Stimulated activated CD8-positive, alpha-beta memory T cell treated with anti-CD3 and anti-CD28 coated beads, Interleukin-2, amount 100 ng/mL, for 1 hour (primary cell): ENCODE data around the gene AMN.
"Not testable (repeated sequence)": the region's sequence is repeated elsewhere in the genome, so short reads cannot be mapped to it uniquely, and the experiment has no call there.

Experiments
- DNase-seq, 2 donors: peaks; one replicate each; pipeline ENCODE4 v3.0.0-alpha.2; 2020; ENCODE audit warnings: low read depth in 2 of 2

Gene AMN

DNA sequence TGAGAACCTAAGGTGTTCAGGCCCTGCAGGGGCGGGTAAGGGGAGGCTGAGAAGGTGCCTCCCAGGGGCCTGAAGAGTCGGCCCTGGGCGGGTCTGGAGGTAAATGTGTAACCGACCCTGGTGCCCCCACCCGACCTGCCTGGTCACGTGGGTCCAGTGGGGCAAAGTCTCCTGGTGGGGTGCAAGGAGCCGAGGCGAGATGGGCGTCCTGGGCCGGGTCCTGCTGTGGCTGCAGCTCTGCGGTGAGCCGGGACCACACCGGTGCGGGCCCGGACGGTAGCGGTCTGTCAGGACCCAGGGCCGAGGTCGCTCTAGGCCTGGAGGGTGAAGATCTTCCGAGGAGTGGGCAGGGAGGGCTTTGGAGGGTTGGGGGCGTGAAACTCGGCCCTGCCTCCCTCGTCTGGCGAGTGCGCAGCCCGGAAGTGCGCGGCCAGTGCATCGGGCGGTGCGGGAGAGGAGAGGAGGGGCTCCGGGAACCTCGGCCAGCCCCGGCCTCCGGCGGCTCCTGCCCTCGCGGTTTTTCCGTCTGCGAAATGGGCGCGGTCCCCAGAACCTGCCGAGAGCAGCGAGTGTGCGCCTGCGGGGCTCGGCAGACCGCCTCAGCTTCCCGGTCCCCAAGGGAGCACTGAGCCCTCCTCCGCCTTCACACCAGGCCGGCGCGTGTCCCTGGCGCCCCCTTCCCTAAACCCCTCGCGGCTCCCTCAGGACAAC, at the start of gene AMN:
AMN (plus strand) TSS at position 174 of the 711 bp plus-strand sequence; CDS start at position 200, 26 bp downstream.
- no peak for DNase-seq

DNA sequence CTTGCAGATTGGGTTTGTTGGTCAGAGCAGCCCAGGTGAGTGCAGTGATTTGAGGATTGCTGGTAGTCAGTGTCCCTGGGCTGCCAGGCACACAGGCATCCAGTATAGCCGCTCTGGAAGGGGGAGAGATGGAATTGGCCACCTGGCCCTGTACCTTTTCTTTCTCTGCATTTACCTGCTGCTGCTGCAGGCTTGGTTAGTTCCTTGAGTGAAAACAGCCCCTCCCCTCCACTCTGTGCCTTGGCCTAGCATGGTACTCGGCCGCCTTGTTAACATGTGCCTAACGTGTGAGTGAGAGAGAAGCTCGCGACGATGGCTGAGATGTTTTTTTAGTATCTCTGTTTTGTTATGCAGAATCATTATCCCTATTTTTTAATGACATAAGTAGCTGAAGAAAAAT, 49.3 kb upstream of the AMN start:
- no peak for DNase-seq

DNA sequence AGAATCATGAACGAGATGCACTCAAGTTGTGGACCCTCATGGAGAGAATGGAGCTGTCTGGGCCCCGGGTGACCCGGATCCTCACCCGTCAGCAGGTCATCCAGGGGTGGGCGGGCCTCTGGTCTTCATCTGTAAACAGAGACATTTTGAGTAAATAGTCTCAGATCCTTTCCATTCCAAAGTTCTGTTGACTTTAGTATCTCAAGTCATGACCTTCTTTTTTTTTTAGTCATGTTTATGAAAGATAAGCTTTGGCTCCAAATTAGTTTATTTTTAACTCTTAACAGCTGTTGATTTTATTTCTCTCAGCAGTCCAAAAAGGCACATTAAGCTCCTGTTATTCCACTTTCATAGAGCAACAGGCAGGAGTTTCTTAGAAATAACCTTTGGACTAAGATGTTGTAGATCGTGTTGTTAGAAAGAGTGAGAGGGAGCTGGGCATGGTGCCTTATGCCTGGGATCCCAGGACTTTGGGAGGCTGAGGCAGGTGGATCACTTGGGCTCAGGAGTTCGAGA, 48.9 kb upstream of the AMN start:
- no peak for DNase-seq

DNA sequence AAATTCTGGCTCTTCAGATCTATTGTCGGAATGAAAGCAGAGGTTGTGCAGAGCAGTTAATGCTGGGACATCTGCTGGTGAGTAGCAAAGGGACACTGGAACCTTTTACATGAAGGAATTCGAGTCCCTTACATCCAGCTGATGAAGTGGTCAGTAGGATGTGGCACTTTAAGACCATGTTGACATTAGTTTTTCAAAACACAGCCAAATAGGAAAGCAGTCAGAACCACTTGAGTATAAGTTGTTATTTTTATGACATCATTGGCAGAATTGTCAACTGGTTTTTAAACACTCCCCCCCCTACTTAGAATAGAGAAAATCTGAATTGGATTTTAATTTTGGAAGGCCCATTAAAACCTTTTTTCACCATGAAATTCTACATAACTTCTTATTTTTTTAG, 46.8 kb upstream of the AMN start:
- no peak for DNase-seq

DNA sequence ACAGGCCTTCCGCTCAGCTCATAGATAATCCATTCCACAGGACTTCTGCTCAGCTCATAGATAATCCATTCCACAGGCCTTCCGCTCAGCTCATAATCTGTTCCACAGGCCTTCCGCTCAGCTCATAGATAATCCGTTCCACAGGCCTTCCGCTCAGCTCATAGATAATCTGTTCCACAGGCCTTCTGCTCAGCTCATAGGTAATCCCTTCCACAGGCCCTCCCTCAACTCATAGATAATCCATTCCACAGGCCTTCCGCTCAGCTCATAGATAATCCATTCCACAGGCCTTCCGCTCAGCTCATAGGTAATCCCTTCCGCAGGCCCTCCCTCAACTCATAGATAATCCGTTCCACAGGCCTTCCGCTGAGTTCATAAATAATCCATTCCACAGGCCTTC, 45.0 kb upstream of the AMN start:
- DNase-seq: not testable (repeated sequence)

DNA sequence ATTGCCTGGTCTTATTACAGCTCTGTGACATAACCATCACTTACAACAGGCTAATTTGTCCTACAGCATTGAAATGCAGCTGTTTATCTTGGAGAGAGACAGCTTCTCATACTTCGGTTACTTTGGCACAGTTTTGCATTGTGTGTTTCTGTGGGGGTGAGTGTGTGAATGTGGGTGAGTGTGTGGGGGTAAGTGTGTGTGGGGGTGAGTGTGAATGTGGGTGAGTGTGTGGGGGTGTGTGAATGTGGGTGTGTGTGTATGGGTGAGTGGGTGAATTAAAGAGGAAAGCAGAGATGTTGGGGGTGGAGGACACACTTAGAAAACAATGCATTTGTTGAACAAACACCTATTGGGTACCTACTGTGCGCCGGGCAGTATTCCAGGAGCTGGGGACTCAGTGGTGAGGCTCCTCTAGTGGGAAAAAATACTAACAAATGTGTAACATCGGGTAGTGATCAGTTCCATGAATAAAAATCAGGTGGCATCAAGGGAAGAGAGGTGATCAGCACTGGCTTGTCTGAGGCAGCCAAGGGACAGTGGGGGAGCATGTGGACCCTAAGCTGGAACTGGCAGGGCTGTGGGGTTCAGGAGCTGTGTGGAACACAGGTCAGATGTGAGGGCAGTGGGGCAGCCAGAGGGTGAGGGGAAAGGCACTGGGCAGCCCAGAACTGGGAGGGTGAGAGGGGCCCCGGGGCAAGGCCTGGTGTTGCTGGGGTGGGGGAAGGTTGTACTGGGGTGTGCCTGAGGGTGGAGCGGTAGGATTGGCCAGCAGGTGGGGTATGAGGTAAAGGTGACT, 44.1 kb upstream of the AMN start:
- no peak for DNase-seq

DNA sequence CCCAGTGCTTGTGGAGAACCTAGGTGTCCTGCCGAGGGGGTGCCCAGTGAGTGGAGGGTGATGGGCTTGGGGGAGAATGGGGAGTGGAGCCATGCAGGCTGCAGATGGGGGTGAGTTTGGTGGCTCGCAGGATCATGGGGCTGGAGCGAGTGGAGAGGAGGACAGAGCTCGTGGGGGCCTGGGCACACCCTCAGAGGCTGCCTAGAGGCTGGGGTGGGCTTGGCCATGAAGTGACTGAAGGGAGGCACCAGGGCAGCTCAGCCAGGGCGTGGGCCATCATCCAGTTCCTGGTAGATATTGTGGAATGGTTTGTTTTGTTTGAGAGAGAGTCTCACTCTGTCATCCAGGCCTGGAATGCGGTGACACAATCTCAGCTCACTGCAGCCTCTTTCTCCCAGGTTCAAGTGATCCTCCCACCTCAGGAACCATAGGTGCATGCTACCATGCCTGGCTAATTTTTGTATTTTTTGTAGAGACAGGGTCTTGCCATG, 43.4 kb upstream of the AMN start:
- no peak for DNase-seq

DNA sequence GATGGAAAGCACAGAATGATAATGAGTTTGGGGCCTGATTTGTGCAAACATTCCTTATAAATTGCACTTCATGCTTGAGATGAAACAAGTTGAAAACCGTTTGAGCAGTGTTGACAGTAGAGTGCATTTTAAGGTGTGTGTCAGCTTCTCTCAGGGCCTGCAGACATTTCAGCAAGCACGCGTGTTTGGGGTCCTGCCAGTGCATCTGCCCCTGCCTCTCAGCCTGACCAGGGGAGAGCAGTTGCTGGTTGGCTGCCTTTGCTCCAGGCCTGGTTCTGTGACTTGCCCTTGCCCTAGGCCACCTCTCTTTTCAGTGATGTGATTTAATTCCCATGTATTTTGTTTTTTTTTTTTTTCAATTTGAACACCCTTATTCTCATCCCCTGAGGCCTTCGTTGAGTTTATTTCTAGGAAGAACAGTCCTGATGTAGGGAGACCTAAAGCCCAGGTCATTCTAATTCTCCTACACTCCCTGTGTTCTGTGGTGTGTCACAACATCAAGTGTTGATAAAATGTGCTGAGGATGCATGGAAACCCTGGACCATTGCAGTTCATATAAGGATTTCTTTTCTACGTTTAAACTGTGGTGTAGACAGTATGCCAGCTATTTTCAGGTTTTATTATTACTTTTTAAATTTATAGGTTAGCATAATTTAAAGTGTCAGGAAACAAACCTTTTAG, 40.1 kb upstream of the AMN start:
- no peak for DNase-seq

DNA sequence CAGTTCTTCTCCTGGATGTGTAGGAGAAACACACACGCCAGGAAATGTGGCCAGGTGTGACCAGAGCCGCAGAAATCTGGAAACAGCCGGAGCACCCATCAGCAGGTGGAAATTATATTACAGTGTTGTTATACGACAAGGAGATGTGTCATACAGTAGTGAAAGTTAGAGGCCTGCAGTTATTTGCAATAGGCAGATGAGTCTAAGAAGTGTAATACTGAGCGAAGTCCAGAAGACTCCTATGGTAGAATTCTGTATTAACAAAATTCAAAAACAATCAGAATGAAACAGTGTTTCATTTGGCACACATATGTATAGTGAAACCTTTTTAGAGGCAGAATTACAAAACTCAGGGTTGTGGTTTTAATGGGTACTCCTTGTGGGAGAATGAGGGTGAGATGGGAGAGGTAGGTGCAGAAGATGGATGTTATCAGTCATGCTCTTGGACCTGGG, 39.3 kb upstream of the AMN start:
- DNase-seq: no peak

DNA sequence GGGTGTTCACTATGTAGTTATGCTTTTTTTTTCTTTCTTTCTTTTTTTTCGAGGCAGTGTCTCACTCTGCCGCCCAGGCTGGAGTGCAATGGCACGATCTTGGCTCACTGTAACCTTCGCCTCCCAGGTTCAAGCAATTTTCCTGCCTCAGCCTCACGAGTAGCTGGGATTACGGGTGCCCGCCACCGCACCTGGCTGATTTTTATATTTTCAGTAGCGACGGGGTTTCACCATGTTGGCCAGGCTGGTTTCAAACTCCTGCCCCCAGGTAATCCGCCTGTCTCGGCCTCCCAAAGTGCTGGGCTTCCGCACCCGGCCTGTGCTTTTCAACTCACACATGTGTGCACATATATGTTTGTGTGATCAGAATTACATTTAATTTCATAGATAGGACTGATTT, 38.9 kb upstream of the AMN start:
- DNase-seq: no peak

DNA sequence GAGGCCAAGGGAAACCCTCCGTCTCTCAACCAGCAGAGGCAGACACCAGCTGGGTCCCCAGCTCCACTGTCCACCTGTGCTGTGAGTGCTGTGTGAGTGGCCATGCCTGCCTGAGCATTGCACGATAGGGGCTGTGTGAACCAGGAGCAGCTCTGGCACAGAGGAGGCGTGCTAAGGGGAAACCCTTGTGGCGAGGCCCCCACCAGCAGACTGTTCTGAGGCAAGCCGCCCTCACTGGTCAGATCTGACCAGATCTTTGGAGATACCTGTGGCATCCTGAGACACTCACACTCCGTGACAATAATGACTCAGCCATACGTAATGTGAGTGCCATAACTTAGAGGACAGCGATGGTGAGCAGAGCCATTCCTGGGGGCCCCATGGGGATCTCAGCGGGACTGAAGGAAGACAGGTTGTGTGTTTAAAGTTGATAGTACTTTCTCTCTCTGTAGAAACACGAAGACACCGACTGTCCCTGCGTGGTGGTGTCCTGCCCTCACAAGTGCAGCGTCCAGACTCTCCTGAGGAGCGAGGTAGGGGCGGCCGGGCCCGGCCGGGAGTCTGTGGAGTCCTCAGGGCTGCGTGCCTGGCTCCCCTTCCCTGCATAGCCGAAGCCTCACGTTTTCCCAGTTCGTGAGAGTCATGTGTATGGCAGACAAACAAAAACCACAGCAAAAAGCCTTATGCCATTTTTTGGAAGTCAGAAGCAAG, 36.6 kb upstream of the AMN start:
- no peak for DNase-seq

DNA sequence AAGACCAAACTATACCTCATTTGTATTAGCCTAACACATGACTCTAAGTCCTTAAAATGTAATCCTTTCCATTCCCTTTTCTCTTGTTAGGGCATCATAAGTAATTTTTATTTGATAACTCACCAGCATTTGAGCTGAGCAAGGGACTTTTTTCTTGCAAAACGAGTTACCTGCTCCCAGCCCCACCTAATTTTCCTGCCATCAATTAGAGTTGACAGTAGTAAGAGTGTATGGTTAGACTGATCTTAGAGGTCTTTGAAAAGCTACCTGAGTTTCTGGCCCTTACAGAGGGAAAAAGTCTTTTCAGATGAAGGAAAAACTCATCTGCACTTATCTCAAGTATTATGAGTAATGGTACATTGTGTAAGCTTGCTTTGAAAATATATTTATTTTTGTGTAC, 33.7 kb upstream of the AMN start:
- no peak for DNase-seq

DNA sequence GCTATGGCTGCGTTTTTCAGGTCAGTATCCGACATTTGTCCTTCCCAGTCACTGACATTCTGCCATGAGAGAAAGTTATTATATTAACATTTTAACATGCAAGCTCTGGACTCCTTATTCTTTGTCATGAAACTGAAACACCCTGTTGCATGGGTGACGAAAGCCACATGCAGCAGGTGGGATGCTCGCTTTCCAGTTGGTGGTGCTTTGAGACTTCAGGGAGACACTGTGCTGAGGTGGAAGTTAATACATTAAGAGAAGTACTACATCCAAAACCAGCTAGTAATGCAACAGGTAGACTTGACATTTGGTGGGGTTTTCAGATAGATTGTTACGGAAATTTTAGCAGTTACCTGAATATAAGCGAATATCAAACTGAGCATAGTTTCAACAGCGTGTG, 32.8 kb upstream of the AMN start:
- no peak for DNase-seq

DNA sequence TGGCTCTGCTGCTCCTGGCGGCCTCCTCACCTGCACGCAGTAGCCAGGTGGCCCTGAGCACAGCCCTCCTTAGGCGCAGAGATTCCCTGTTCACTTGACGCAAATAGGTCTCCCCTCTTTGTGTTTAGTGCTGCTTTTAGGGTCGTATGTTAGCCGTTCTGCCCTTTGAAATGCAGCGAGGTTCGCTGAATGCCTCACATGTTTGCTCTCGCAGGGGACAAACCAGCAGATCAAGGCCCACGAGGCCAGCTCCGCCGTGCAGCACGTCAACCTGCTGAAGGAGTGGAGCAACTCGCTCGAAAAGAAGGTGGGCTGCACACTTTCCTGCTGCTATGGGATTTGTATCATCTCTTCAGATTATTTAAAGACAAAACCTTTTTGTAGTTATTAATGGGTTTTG, 31.4 kb upstream of the AMN start:
- no peak for DNase-seq

DNA sequence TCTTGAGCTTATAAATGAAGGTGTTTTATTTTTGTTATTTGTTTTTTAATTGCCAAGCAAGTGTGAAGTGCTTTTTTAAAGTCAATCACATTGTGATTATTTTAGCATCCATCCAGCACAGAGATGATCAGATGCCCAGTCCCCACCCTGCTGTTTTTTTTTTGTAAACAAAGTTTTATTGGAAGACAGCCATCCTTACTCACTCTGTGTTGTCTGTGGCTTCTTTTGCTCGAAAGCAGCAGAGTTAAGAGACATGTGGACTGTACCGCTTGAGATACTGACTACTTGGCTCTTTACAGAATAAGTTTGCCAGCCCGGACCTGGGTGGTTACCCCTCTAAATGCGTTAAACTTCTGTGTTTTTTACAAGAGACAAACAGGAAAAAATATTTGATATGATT, 30.9 kb upstream of the AMN start:
- DNase-seq: no peak

DNA sequence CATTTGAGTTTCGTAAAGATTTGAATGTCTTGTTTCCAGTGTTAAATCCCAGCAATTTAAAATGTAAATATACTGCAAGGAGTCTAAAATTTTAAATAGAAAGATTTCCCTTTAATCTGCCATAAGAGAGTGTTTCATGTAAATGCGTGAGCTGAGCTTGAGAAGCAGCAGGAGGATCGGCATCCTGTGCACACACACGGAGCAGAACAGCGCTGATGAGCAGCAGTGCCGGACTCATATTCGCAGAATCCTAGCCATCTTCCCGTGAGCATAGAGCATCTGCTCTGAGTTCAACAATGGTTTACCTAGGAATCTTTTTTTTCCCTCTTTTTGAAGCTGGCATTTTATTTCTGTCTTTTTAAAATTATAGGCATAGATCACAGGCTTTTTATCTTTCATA, 29.8 kb upstream of the AMN start:
- DNase-seq: no peak

DNA sequence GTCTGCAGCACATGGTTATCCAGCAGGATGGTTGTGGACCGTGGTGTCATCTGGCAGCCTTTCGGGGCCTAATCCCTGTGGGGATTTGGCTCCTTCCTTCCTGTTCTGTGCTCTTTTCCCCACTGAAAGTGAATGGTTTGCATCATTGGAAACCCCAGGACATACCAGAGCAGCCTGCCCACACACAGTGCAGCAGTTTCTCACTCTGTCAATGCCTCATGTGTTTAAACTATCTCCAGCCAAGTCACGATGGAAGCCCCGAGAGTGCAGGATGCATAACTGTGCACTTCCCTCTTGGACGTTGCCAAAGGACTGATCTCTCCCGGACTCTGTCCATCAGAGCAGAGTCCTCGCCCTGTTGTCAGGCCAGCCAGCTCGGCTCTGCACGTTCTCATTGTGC, 29.0 kb upstream of the AMN start:
- DNase-seq: no peak

DNA sequence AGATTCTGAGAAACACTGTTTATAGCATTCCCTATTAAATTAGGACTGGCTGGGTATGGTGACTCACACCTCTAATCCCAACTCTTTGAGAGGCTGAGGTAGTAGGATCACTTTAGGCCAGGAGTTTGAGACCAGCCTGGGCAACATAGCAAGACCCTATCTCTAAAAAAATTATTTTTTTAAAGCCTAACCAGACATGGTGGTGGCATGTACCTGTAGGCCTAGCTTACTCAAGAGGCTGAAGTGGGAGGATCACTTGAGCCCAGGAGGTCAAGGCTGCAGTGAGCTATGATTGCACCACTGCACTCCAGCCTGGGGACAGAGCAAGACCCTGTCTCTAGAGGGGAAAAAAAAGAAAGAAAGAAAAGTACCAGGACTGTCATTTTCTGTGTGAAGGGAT, 25.7 kb upstream of the AMN start:
- not testable (repeated sequence) for DNase-seq

DNA sequence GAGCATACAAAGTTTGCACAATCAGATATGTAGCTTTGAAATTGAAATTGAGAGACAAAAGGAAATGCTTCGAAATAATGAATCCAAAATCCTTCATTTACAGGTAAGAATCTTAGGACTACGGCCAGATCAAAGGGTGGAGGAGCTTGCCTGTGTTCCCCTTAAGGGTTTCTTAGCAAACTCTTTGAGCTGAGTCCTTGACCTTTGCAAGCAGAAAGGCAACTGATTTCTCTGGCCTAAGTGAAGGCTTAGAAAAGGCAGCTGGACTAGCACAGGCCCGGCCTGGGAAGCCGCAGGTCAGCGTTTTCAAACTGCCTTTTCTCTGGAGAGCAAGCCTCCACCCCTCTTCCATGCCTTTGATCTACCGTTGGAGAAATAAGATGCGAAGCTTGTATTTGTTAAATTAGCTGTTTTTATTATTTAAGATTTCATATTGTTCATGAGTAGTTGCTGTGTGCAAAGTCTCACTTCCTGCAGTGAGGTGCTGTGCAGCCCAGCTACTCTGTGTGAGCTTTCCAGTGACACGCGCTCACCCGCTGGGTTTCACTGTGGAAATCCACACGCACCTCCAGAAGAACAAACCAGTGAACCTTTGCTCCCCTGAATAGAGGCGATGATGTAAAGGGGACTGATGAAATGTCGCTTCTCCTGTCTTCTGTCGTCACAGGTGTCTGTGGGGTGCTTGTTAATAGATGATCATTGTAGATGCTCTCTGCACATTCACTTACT, 25.0 kb upstream of the AMN start:
- DNase-seq: no peak

DNA sequence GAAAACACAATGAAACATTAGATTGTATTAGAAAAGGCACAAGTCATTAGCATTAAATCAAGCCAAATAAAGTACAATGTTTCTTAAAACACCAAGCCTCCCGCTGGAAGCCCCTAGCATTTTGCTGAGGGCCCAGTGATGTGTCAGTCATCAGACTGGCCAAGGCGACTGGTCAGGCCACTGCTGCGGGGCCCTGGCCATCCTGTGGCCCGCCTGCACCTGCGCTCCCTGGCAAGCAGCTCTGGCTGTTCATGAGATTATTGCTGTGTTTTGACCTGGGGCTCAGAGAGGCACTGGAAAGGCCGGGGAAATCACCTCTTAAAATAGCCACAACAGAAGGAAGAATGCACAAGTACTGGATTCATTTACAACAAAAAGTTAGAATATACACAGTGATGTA, 24.2 kb upstream of the AMN start:
- no peak for DNase-seq
